KMS-11 (cell line): ENCODE measurements around the gene CAMK4.

Source experiments
- H2AFZ ChIP-seq: fragments of 200-600 bp; sonication (generic); 2 replicates; pipeline ENCODE4 v1.6.1; 2016; ENCODE audit warnings: antibody characterized with exemption, mixed run types, low read depth
- H3K27ac ChIP-seq: fragments of 200-600 bp; sonication (generic); 2 replicates; pipeline ENCODE4 v1.6.1; 2016; ENCODE audit warnings: mild to moderate bottlenecking, mixed run types
- H3K27me3 ChIP-seq: fragments of 200-600 bp; sonication (generic); 2 replicates; pipeline ENCODE4 v1.6.1; 2017; ENCODE audit warnings: mild to moderate bottlenecking, low read depth, mixed run types, moderate library complexity; ENCODE audit not compliant: insufficient read depth
- H3K36me3 ChIP-seq: fragments of 200-600 bp; sonication (generic); 2 replicates; pipeline ENCODE4 v1.6.1; 2017; ENCODE audit warnings: mild to moderate bottlenecking, mixed run types; ENCODE audit not compliant: insufficient read depth
- H3K4me1 ChIP-seq: fragments of 200-600 bp; sonication (generic); 2 replicates; pipeline ENCODE4 v1.6.1; 2016; ENCODE audit warnings: mild to moderate bottlenecking, low read depth, mixed run types; ENCODE audit not compliant: poor library complexity, severe bottlenecking
- H3K4me2 ChIP-seq: fragments of 200-600 bp; sonication (generic); 2 replicates; pipeline ENCODE4 v1.7.0; 2016; ENCODE audit warnings: mild to moderate bottlenecking, mixed run types
- H3K4me3 ChIP-seq: fragments of 200-600 bp; sonication (generic); IDR thresholded peaks from 2 replicates; pipeline ENCODE4 v1.6.1; 2017; ENCODE audit warnings: low read depth, low read length, mixed read lengths; ENCODE audit not compliant: insufficient read depth
- H3K79me2 ChIP-seq: fragments of 200-600 bp; sonication (generic); 2 replicates; pipeline ENCODE4 v1.6.1; 2016; ENCODE audit warnings: low read depth, mixed run types; ENCODE audit not compliant: insufficient read depth
- H3K9ac ChIP-seq: fragments of 200-600 bp; sonication (generic); 2 replicates; pipeline ENCODE4 v1.6.1; 2016; ENCODE audit warnings: mild to moderate bottlenecking, mixed run types
- H4K20me1 ChIP-seq: fragments of 200-600 bp; sonication (generic); 2 replicates; pipeline ENCODE4 v1.6.1; 2016; ENCODE audit warnings: mild to moderate bottlenecking, mixed run types; ENCODE audit not compliant: insufficient read depth
- CTCF ChIP-seq: fragments of 200-600 bp; sonication (generic); conservative IDR thresholded peaks from 2 replicates; pipeline ENCODE4 v1.6.1; 2017; ENCODE audit warnings: low read depth, mild to moderate bottlenecking, antibody characterized with exemption, low read length, moderate library complexity, mixed read lengths

The CAMK4 gene

DNA sequence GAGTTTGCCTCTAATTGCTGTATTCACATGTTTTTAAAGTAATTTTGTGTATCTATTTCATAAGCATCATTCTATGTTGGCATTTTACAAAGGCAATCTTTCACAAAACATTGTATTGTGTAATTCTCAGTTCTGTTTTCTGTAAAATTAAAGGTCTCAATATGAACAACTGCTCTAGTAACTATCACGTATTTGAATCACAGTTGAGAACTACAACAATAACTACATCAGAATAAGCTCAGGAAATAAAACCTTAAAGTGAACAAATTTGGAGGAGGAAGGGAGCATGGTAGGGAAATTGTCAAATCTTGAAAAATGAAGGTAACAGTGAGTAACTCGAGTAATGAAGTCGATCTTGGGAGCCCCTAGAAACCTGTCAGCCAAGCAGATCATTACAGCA lies 22.5 kb upstream of the CAMK4 start:
- Histone ChIP-seq H3K27me3 (no peaks in the 10 kb centered on the region), H3K4me2 (no peak overlapping the region), H3K4me3 (no peak overlapping the region), H3K79me2 (no peaks in the 10 kb centered on the region), H4K20me1 (no peaks in the 10 kb centered on the region), H3K4me1 (no peaks in the 10 kb centered on the region), H2AFZ (no peak overlapping the region), H3K27ac (no peak overlapping the region), H3K36me3 (no peaks in the 10 kb centered on the region), H3K9ac (no peak overlapping the region)
- TF ChIP-seq CTCF: no peak

DNA sequence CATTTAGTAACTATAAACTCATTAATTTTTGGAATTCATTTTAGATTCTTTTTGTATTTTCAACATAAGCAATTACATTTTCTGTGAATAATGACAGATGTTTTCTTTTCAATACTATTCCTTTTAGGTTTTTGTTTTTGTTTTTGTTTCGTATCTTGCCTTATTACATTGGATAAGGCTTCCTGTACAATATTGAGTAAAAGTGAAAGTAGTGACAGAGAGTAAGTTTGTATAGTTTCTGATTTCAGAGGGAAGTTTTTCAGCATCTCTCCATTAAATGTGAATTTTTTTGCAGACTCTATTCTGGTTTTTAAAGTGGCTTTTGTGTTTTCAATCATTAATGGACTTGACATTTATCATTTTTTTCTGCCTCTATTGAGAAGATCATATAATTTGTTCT lies 12.8 kb upstream of the CAMK4 start:
- H3K27ac ChIP-seq: no peak overlapping the region
- no peak for TF ChIP-seq CTCF
- H3K27me3 ChIP-seq: no peaks in the 10 kb centered on the region
- no peaks in the 10 kb centered on the region for H4K20me1 ChIP-seq
- H3K36me3 ChIP-seq: no peaks in the 10 kb centered on the region; the same call in 1 of the 2 replicates
- no peaks in the 10 kb centered on the region for H3K4me1 ChIP-seq
- H3K4me3 ChIP-seq: no peak overlapping the region
- no peaks in the 10 kb centered on the region for H3K79me2 ChIP-seq
- H2AFZ ChIP-seq: no peak overlapping the region
- H3K9ac ChIP-seq: no peak overlapping the region
- H3K4me2 ChIP-seq: no peak overlapping the region

- Histone ChIP-seq H3K4me2 (no peak overlapping the region), H3K36me3 (no peaks in the 10 kb centered on the region), H3K27ac (no peak overlapping the region), H4K20me1 (no peaks in the 10 kb centered on the region), H3K27me3 (no peaks in the 10 kb centered on the region), H3K9ac (no peak overlapping the region), H3K4me1 (no peaks in the 10 kb centered on the region), H2AFZ (no peak overlapping the region), H3K4me3 (no peak overlapping the region), H3K79me2 (no peaks in the 10 kb centered on the region)
- no peak for TF ChIP-seq CTCF
These were observed 10.0 kb upstream of the CAMK4 start for GRCh38 chr5:111214052-111214742.

GRCh38 chr5:111215971-111216370 lies 8.2 kb upstream of the CAMK4 start:
- no peak overlapping the region for H3K27ac ChIP-seq
- H3K79me2 ChIP-seq: no peaks in the 10 kb centered on the region
- H2AFZ ChIP-seq: no peak overlapping the region
- H3K27me3 ChIP-seq: no peaks in the 10 kb centered on the region
- no peak overlapping the region for H3K9ac ChIP-seq
- no peaks in the 10 kb centered on the region for H3K4me1 ChIP-seq
- no peaks in the 10 kb centered on the region for H4K20me1 ChIP-seq
- H3K4me3 ChIP-seq: no peak overlapping the region
- TF ChIP-seq CTCF: no peak
- H3K36me3 ChIP-seq: no peaks in the 10 kb centered on the region
- no peak overlapping the region for H3K4me2 ChIP-seq
